CD4-positive, alpha-beta T cell (primary cell): ENCODE data around the gene NXN. TPM values are rescaled to one million over a fixed set of nuclear protein-coding genes. Genes with fewer than 3 reads are reported as not detected.

Source experiments
- ATAC-seq: fragments of 200-7000 bp; cut with Tn5 transposase; one replicate; pipeline ENCODE4 v1.10.0; 2022; ENCODE audit warnings: mild to moderate bottlenecking; ENCODE audit not compliant: poor library complexity
- CTCF ChIA-PET: fragments of 350-600 bp; sonication (Branson Sonifier 250); formaldehyde crosslinking; loops from one replicate; lab custom pipeline; 2021; ENCODE audit warnings: antibody characterized with exemption, inconsistent platforms; lab: Charles Lee
- POLR2A ChIA-PET: fragments of 350-600 bp; sonication (Branson Sonifier 250); formaldehyde crosslinking; loops from one replicate; lab custom pipeline; 2021; ENCODE audit warnings: antibody characterized with exemption, inconsistent platforms; lab: Charles Lee
- DNase-seq, 14 experiments: peaks; one replicate each; pipeline ENCODE4 v3.0.0-alpha.2; 2013 to 2020; ENCODE audit warnings: mixed read lengths in 2 of 14
- H3K27ac ChIP-seq, 2 donors: one replicate each; pipeline versions ENCODE4 v1.5.1 to v1.7.0; 2013; ENCODE audit warnings: low read length in 2 of 2, low read depth in 1 of 2, mild to moderate bottlenecking in 1 of 2
- H3K27me3 ChIP-seq, 2 experiments: 1 replicate in 1 of 2; 2 replicates in 1 of 2; pipeline versions ENCODE4 v1.6.1 to v1.7.0; 2013; ENCODE audit warnings: low read length in 2 of 2, control low read depth in 1 of 2, mild to moderate bottlenecking in 1 of 2, moderate library complexity in 1 of 2; ENCODE audit not compliant: insufficient read depth in 2 of 2, control insufficient read depth in 1 of 2
- H3K36me3 ChIP-seq: one replicate; pipeline ENCODE4 v1.6.1; 2013; ENCODE audit warnings: low read length, control low read depth; ENCODE audit not compliant: insufficient read depth
- H3K4me1 ChIP-seq: one replicate; pipeline ENCODE4 v1.6.1; 2013; ENCODE audit warnings: low read length, control low read depth; ENCODE audit not compliant: insufficient read depth
- H3K4me3 ChIP-seq: one replicate; pipeline ENCODE4 v1.5.1; 2013; ENCODE audit warnings: mild to moderate bottlenecking, low read length, moderate library complexity
- H3K9me3 ChIP-seq, 2 experiments: 1 replicate in 1 of 2; 2 replicates in 1 of 2; pipeline versions ENCODE4 v1.6.1 to v1.7.0; 2013; ENCODE audit warnings: low read length in 2 of 2, mild to moderate bottlenecking in 2 of 2, control low read depth in 1 of 2, moderate library complexity in 1 of 2; ENCODE audit not compliant: control insufficient read depth in 1 of 2, insufficient read depth in 1 of 2
- H3K27ac Mint-ChIP-seq: one replicate; pipeline ENCODE4 v1.8.0; 2020; ENCODE audit warnings: mixed read lengths
- H3K27me3 Mint-ChIP-seq: one replicate; pipeline ENCODE4 v1.8.0; 2021; ENCODE audit warnings: mixed read lengths
- H3K36me3 Mint-ChIP-seq: one replicate; pipeline ENCODE4 v1.8.0; 2021; ENCODE audit warnings: low read depth, mixed read lengths
- H3K4me1 Mint-ChIP-seq: one replicate; pipeline ENCODE4 v1.8.0; 2021; ENCODE audit warnings: low read depth, mixed read lengths
- H3K4me3 Mint-ChIP-seq: one replicate; pipeline ENCODE4 v1.8.0; 2020; ENCODE audit warnings: mild to moderate bottlenecking, mixed read lengths
- H3K9me3 Mint-ChIP-seq: one replicate; pipeline ENCODE4 v1.8.0; 2020; ENCODE audit warnings: mixed read lengths
- intact Hi-C, 2 experiments: fragments of 100-400 bp; cut with DNase I in 1 of 2; cut with micrococcal nuclease in 1 of 2; formaldehyde crosslinking; loops; one replicate each; pipeline versions ENCODE4 v1.15.1 to v1.9.0; 2023 to 2025; cut with DNase I, micrococcal nuclease
- total RNA-seq, 174 experiments: library from RNA in 2 of 174; stranded (reverse) in 2 of 174; gene quantifications; one replicate each; pipeline ENCODE4 v1.2.3 and lab custom pipeline; 2021 to 2026
- TF ChIP-seq, protein P1 (sequence below): fragments of 200-600 bp; IDR thresholded peaks from one replicate; pipeline ENCODE4 v1.8.0; 2022; ENCODE audit warnings: antibody characterized with exemption, mild to moderate bottlenecking

The NXN gene
- total RNA-seq, 2 experiments from 2014 or later: 0.80 to 0.98 TPM

DNA sequence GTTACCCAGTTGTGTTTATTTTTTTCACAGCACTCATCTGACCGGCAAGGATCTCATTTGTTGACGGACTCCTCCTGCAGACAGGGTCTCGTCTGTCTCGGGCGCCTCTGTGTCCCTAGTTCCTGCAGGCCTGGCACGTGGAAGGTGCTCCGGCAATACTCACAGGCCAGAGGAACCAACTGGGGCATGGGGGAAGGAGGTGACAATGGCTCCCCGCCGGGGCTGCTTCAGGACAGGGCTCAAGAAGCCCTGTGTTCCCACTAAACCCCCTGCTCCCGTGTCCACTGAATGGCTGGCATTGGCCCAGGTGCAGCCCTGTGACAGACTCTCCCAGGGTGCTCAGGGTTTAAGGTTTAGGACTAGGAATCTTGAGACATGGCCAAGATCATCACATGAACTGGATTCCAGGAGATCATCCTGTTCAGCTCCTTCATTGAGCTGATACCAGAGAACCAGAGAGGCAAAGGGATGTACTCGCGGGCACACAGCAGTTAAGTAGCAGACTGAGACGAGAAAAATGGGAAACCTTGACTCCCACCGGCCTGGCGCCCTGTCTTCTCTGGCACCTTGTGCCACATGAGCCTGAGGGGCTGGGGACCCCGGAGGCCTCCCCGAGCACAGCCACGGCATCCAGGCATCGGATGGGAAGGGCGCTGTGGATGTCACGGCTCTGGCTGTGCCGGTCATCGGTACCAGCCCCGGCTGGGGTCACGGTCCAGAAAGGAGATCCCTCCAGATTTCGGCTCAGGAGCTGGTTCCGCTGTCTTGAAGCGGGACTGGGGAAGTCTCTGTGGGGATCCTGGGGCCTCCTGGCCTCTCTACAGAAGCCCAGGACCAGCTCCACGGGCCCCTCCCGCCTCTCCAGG lies 46.4 kb upstream of the NXN start:
- TF ChIP-seq, protein P1, sequence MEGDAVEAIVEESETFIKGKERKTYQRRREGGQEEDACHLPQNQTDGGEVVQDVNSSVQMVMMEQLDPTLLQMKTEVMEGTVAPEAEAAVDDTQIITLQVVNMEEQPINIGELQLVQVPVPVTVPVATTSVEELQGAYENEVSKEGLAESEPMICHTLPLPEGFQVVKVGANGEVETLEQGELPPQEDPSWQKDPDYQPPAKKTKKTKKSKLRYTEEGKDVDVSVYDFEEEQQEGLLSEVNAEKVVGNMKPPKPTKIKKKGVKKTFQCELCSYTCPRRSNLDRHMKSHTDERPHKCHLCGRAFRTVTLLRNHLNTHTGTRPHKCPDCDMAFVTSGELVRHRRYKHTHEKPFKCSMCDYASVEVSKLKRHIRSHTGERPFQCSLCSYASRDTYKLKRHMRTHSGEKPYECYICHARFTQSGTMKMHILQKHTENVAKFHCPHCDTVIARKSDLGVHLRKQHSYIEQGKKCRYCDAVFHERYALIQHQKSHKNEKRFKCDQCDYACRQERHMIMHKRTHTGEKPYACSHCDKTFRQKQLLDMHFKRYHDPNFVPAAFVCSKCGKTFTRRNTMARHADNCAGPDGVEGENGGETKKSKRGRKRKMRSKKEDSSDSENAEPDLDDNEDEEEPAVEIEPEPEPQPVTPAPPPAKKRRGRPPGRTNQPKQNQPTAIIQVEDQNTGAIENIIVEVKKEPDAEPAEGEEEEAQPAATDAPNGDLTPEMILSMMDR: no peak
- Mint-ChIP-seq H3K27me3 (no peaks in the 10 kb centered on the region), H3K4me1 (no peaks in the 10 kb centered on the region), H3K36me3 (peaks cover 16% of the 10 kb centered on the region), H3K9me3 (no peaks in the 10 kb centered on the region), H3K27ac (peak overlapping the region; percentile 8), H3K4me3 (no peak overlapping the region)
- ATAC-seq: no peak
- peaks cover 13% of the 10 kb centered on the region for H3K36me3 ChIP-seq
- H3K4me1 ChIP-seq: no peaks in the 10 kb centered on the region
- H3K4me3 ChIP-seq: no peak overlapping the region
- H3K27ac ChIP-seq: no peak overlapping the region
- no peaks in the 10 kb centered on the region for H3K27me3 ChIP-seq
- H3K9me3 ChIP-seq: no peaks in the 10 kb centered on the region
- intact Hi-C loops: no loop called here
- POLR2A ChIA-PET: no interaction called here
- CTCF ChIA-PET: no interaction called here
- no peak for DNase-seq

DNA sequence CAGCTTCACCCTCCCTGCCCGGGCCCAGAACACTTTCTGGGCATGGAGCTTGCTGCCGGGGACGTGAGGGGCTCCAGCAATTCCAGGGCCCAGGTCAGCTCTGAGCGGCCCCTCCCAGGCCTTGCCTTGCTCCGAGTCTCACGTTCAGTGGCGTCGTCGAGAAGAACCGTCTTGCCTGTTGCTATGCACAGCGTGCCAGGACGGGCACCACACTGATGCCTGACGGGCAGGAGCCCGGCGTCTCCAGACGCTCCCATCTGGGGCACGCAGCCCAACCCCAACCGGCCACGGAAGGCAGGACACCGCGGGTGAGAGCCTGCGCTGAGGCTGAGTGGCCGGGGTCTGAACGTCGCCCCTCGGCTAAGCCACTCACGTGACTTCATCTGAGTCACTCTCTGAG lies 44.5 kb upstream of the NXN start:
- peaks cover 13% of the 10 kb centered on the region for H3K36me3 ChIP-seq
- Mint-ChIP-seq H3K27me3 (no peaks in the 10 kb centered on the region), H3K4me3 (no peak overlapping the region), H3K36me3 (peaks cover 16% of the 10 kb centered on the region), H3K4me1 (no peaks in the 10 kb centered on the region), H3K27ac (no peak overlapping the region), H3K9me3 (no peaks in the 10 kb centered on the region)
- H3K27me3 ChIP-seq: no peaks in the 10 kb centered on the region
- DNase-seq: no peak
- no peak overlapping the region for H3K27ac ChIP-seq
- TF ChIP-seq, protein P1: no peak
- intact Hi-C loops: no loop called here
- no peaks in the 10 kb centered on the region for H3K9me3 ChIP-seq
- CTCF ChIA-PET: interaction anchor here (0.7 kb wide), 1 partner anchor 820 kb away, joined by 5 read pairs; no protein-coding TSS in a partner anchor
- no peaks in the 10 kb centered on the region for H3K4me1 ChIP-seq
- no peak overlapping the region for H3K4me3 ChIP-seq
- POLR2A ChIA-PET: no interaction called here
- ATAC-seq: no peak

DNA sequence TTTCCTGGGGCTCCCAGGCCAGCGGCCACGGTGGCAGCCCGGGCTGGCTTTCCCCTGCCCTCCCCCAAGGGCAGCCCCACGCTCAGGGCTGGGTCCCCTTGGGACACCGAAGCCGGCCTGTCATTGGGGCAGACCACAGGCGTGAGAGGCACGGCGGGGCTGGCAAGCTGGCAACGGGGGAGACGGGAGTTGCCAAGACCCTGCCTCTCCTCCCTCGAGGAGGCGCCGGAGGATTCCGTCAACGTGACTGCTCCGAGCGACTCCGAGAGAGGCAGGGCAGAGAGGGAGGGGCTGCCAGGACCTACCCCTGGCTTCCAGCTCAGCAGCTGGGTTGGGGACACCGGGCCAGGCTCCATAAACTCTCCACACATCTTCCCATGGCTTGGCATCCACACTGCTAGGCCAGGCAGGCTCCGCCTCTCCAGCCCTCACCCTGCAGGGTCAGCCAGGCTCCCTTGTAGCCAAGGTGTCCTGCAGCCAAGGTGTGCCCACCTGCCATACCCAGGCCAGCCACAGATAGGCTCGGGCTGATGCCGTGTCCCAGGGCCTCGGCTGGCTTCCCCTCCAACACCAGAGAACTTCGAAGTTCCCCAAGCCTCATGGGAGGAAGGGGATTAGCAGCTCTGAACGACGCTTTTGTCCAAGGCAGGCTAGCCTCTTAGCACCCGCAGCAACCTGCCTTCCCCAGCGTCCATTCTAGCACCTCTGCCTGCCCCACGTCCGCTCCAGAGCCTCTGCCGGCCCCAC lies 42.9 kb upstream of the NXN start:
- no peak overlapping the region for H3K27ac ChIP-seq
- Mint-ChIP-seq H3K27me3 (no peaks in the 10 kb centered on the region), H3K9me3 (no peaks in the 10 kb centered on the region), H3K36me3 (peaks cover 13% of the 10 kb centered on the region), H3K4me3 (no peak overlapping the region), H3K4me1 (no peaks in the 10 kb centered on the region), H3K27ac (no peak overlapping the region)
- intact Hi-C loops: no loop called here
- H3K36me3 ChIP-seq: peaks cover 9% of the 10 kb centered on the region
- H3K4me3 ChIP-seq: no peak overlapping the region
- ATAC-seq (no peak), DNase-seq (no peak)
- ChIA-PET CTCF (no interaction called here), POLR2A (no interaction called here)
- no peaks in the 10 kb centered on the region for H3K4me1 ChIP-seq
- no peaks in the 10 kb centered on the region for H3K27me3 ChIP-seq
- TF ChIP-seq, protein P1: no peak
- H3K9me3 ChIP-seq: no peaks in the 10 kb centered on the region
